EL (cell line): Measurements from ENCODE around the gene BUB3.

ENCODE experiments used
- DNase-seq: peaks from one replicate; pipeline ENCODE4 v3.0.0-alpha.2; 2016

The BUB3 gene

DNA sequence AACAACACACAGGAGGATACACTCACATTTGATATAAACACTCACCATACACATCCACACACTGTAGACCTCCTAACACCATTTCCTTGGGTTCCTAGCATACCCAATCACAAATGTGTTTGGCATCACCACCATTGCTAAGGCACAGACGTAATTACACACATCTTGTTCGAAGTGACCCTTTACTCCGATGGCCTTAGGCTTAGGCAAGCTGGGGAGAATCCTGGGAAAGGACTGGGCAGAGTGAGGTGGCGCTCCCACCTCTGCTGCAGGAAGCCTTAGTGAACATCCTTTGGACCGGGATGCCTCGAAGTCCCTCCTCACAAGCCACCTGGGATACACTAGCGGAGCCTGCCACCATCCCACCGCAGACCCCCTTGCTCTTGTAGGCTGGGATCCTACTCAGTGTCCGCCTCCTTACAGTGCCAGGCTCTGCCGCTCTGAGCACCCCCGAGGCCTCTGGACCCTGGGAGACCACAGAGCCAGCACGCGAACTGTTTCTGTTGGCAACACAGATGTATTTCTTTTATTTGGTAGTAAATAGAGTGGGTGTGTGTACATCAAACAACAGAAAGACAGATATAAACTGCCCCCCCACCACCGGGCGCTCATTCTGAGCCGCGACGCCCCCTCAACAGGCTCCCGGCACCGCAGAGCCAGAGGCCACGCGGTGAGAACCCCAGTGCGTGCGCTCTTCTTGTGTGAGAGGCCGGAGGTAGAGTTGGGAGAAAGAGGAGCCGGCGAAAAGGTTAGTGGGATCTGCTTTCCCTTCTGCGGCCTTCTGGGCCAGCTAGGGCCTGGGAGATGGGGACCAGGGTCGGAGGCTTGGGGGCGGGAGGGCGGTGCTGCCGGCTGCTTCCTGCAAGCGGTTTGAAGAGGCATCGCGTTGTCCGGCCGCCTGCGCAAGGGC is 12.2 kb upstream of the BUB3 start:
- DNase-seq: no peak

DNA sequence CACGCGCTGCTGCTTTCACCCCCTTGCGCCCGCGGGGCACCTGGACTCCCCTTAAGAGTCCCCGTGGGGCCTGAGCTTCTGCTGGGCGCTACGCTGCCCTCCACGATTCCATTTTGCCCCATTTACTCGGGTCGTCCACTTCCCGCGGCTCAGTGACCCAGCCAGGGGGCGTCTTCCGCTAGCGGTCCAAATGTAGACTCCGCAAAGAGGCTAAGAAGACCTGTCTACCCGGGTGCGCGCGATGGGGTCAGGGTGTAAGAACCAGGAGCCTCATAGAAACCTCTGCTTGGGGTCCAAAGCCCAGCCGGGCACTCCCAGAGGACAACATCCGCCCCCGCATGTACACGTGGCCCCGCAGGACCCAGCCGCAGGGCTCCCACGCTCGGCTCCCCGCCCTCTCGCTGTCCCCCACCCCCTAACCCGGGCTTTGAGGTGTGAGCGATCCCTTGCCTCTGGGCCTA is 11.5 kb upstream of the BUB3 start:
- DNase-seq: no peak

DNA sequence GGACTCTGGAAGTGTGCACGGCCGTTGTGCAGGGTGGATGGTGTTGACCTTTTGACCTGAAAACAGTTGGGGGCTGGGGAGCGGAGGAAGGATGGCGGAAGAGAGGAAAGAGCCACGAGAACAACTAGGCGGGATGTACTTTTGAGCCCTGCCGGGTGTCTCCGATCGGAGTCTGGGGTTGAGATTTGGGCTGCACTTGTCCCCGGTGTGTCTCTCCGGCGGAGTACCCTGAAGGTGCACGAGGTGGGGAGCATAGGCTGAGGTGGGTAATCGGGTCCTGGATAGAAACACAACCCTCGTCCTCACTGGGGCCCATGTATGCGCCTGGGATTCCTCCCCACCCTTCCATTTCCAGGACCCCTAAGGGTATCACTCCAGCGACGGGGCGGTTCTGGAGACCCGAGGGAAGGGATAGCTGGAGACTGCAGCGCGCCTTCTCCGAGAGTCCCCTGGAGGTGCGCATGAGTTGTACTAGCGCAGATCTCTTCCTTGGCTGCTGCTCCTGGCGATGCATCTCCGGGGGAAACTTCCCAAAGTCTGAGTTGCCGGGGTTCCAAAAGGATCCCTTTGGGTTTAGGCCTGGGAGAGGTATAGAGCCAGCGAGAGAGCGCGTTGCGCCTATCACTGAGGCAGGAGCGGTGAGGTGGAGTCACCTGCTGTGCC is 10.9 kb upstream of the BUB3 start:
- DNase-seq: no peak

DNA sequence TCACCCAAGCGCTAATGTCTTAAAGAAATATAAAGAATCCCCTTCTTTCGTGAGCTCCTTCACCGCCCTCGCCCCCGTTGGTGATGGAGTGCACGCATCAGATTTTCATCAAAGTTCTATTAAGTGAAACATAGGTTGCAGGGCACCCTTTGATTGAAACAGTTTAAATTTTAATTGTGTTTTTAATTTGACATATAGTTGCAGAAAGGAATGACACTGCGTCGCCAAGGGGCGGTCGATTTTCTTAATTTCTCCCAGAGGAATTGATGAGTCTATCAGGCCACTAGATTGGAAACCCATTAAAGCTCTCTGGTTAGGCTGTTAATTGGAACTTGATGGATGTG is 10.4 kb upstream of the BUB3 start:
- DNase-seq: no peak

DNA sequence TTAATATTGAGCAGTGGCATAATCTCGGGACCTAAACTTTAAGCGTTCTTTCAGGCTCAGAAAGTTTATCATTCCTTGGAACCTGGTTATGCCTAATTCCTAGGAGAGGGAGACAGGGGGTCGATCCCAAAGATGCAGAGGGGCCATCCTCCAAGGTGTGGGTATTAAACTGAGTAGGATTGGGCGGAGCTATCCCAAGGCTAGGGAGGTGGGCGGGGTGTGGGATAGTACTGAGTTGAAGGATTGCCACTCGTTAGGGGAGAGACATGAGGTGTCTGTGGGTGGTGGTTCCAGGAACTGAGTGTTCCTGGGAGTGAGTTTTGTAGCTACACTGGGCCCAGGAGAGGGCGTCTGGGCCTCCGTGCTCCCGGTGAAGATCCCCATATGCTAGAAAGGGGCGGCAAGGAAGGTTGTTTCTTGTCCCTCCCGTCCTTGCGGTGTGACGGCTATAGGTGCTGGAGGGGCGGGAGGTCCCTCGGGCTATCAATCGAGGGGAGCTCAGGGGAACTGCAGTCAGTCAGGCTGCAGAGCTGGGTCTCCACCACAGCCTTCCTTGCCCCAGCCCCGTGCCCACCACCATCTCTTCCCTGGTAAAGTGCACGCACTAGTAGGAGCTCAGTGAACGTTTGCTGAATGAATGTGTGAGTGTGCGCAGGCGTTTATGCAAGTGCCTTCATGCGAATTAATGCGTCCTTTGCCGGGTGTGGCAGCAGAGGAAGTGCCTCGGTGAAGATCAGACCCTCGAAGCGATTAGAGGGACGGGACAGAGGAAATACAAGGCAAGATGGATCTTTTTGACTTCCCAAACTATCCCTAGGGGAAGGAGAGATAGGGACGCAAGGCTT is 9.3 kb upstream of the BUB3 start:
- DNase-seq: no peak

DNA sequence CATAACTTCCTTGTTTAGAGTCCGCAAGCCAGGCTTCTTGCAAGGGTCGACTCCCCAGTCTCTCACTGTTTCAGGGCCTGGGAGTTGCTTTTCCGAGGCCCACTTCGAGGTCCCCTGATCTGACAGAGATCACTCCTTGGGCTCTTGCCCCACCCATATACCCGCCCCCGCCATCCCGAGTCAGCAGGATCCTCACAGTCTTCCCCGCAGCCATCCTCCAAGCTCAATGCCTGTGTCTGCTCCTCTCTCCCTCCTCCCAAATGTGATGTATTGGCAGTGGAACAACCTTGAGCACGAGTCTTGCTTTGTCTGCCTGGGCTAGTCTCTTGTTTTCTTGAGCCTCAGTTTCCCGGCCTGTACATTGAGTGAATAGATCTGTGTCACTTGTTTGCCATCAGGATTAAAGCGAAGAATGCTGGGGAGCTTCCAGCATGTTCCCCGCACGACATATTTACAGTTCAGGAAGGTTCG is 8.6 kb upstream of the BUB3 start:
- no peak for DNase-seq

DNA sequence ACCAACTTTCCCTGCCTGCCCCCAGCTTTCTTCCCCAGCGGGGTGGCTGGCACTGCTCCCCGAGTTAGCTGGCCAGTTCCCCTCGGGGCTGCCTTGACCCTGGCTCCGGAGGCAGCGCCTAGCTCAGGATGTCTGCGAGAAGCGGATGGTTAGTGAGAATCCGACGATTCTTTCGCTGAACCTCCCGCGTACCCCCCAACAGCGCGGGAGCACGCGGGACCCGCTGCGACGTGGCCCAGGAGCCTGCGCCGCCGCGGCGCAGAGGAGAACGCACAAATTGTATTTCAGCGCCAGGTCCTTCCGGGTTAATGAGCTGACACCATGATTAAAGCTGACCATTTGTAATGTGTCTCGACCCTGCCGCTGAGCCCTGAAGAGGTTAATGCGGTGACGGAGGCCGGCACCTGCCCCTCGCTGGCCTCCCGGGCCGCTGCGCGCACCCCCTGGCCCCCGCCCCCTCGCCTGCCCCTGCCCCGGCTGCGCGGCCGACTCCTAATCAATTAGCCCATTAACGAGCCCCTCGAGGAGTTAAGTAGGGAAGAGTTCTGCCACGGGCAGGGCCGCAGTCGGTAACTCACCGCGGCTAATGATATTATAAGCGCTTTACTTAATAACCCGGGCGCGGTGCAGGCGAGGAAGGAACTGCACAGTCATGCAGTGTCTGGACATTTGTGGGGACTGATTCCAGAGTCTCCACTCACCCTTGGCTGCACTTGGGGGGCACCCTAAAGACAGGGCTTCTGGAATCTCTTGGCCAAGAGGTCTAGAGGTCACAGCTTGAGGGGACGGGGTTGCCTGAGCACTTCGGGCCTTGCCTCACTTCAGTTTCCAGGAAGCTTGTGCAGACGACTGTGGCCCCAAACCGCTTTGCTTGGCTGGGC is 7.9 kb upstream of the BUB3 start:
- DNase-seq: no peak

DNA sequence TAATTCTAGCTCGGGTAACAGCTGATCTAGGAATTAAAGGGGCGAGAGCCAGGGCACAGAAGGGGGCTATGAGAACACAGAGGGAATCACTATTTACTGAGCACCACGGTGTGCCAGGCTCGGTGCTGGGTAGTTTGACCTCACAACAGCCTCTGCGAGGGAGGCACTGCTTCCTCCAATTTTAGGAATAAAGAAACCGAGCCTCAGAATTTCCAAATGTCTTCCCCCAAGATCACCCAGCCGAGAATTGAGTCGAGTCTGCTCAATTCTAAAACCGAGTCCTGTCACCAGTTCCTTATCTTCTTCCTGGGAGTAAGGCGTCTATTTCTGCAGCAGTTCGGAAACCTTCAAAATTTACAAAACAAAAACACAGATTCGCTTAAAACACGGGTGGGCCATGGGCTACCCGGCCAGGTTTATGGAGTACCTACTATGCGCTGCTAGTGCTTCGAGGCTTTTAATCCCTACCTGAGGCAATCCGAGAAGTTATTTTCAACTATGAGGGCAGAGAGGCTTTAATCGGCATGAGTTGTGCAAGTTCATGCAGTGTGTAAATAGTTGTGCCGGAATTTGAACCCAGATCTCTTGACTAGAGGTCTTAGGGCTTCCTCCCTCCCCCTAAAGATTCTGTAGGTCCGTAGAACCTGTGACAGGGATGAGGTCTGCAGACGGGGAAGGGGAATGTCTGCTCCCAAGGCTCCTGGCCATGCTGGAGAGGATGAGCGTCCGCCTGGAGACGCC is 7.1 kb upstream of the BUB3 start:
- no peak for DNase-seq

DNA sequence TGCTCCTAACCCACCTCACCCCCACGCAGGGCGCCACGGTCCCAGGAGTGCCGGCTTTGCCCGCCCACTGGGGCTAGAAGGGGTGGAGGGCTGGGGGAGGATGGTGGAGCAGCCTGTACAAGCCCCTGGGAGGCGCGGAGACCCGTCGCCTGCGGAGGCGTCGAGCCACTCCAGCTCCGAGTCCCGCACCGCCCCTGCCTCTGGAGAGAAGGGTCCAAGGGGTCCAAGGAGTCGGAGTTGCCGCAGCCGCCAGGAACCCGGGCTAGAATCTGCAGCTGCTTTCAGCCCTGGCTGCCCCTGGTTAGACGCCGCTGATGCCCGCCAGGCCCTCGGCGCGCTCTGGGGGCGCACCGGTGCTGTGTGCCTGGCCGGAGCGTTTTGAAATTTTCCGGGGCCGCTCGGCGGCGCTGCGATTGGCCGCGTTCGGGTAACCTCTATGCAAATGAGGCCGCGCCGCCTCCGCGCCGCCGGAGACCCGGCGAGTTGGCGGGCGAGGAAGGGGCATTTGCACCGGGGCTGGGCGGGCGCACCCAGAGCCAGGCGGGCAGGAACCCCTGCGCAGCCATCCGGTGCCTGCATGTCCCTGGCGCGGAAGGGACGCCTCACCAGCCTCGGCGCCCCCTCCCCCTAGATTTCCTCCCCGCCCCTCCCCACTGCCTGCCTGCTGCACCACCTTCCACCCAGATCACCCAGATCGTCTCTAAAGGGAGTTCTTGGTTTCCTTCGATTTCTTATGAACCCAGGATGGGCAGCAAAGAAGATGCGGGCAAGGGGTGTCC is 6.4 kb upstream of the BUB3 start, which contains the start of gene HMX2:
HMX2 (plus strand) TSS at position 502 of the 779 bp plus-strand sequence; CDS start at position 745, 243 bp downstream.
- no peak for DNase-seq

DNA sequence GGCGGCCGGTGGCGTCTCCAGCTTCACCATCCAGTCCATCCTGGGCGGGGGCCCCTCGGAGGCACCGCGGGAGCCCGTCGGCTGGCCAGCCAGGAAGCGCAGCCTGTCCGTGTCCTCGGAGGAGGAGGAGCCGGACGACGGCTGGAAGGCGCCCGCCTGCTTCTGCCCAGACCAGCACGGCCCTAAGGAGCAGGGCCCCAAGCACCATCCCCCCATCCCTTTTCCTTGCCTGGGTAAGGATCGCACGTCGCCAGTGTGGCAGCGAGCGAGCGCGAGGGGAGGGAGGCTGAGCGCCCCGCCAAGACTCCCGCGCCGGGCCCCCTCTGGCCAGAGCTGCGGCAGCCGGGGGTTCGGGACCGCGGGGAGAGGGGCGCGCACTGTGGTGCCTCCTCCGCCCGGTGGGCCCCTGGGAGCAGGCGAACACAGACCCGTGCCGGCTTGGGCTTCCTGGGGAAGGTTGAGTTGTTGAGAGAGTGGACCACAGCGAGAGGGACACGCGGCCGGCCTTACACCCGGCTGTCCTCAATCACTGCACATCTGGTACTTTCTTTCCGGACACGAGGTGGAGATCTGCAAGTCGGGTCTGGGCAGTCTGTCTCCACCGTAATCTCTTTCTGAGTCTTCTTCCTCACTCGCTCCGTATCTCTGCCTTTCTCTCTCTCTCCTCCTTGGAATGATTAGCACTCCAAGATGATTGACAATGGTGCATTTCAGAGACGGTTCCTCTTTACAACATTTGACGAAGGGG is 5.6 kb upstream of the BUB3 start:
- no peak for DNase-seq

DNA sequence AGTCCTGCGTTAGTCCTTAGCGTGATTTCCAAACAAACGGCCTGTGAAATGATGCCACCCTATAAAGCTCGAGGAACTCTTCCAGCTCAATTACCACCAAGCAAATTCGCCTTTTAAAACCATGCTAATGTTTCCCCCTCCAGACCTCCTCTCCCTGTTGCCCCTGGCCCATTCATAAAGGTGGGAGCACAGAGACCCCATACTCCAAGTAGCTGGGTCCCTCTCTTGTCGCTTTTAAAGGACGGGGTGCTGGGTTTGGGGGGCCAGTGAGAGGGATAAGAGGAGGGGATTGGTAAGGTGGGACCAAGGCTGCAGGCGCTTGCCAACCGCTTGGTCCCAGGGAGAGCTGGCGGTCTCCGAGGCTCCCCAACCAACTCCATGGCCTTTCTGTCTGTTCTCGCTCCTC is 5.0 kb upstream of the BUB3 start:
- DNase-seq: no peak

DNA sequence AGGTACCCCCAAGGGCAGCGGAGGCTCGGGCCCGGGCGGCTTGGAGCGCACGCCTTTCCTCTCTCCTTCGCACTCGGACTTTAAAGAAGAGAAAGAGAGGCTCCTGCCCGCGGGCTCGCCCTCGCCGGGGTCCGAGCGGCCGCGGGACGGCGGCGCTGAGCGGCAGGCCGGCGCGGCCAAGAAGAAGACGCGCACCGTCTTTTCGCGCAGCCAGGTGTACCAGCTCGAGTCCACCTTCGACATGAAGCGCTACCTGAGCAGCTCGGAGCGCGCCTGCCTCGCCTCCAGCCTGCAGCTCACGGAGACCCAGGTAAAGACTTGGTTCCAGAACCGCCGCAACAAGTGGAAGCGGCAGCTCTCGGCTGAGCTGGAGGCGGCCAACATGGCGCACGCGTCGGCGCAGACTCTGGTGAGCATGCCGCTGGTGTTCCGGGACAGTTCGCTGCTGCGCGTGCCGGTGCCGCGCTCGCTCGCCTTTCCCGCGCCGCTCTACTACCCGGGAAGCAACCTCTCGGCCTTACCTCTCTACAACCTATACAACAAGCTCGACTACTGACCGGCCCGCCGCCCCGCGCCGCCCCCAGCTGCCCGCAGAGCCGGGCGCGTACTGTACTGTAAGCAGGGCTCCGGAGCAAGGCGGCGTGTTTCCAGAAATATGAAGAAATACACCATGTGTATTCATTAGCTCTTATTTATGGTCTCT is 4.5 kb upstream of the BUB3 start:
- DNase-seq: peak; percentile 39

DNA sequence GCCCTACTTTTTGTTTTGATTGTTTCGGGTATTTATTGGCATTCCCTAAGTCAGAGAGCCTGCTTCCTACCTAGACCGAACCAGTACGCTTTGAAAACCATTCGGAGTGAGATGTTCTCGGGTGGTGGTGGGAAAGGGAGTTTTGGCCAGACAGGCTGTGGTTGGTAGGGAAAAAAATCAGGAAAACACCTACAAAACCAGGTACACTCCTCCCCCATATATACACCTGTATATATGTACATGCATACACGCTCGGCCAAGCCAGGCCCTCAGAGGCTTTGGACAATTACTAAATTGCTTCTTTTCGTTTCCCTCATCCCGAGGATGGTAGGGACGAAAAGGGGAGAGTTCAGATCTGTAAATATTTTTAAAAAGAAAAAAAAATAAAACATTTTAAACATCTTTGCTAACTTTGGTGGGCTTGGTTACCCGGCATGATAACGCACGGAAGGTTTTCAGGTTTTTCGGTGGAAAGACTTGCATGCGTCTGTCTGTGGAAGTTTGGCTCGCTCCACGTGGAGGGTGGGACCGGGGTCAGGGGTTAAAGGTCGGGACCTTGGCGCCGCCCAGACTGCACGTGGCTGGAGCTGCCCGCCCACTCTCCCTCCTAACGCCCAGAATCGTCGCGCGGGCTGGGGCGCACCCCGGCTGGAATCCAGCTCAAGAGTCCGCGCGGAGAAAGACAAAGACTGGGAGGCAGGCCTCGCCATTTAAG is 3.8 kb upstream of the BUB3 start:
- no peak for DNase-seq

DNA sequence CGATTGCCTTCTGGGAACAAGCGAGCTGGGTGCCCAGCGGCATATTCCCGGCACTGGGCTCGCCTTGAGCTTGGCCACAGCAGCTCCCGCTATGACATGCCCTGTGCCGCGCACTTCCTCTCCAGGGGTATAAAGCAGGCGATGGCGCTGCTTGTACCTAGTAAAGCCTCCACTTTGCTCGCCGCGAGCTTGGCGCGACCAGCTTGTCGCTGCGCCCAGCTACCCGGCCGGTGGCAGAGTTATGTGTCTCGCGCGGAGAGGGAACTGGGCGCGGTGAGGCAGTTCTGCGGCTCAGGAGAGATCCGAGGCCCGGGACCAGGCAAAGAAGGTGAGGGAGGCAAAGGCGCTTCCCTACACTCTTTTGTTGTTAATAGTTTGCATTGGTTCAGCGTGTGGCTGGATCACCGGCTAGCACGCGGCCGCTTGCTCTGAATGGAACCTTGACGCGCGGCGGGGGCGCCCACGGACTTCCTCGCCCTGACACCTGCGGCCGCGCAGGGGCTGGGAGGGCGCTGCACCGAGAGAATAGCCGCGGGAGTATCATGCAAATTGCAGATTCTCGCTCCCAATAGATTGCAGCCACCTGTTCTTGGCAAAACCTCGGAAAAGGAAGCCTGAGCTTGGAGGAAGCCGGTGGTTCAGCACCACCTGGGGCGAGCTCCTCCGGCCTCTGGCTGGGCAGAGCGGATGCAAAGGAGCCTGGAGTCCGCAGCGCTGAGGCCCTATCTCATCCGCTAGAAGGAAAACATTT is 3.0 kb upstream of the BUB3 start:
- peak; percentile 29 for DNase-seq

DNA sequence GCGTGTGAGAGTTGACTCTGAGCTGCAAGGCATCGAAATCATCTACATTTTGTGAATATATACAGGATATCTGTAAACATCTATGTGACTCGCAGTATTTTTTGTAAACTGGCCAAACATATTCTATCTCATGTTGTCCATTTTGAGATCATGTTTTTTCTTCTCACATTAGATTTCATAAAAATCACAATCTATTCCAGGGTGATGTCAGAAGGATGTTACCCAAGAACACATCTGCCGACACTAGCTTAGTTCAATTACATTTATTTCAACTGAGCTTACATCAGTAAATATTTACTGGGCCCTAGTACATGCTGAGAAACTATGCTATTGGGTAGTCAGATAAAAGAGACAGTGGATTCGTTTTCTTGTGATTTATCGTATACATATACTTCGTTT is 2.5 kb upstream of the BUB3 start:
- DNase-seq: no peak

DNA sequence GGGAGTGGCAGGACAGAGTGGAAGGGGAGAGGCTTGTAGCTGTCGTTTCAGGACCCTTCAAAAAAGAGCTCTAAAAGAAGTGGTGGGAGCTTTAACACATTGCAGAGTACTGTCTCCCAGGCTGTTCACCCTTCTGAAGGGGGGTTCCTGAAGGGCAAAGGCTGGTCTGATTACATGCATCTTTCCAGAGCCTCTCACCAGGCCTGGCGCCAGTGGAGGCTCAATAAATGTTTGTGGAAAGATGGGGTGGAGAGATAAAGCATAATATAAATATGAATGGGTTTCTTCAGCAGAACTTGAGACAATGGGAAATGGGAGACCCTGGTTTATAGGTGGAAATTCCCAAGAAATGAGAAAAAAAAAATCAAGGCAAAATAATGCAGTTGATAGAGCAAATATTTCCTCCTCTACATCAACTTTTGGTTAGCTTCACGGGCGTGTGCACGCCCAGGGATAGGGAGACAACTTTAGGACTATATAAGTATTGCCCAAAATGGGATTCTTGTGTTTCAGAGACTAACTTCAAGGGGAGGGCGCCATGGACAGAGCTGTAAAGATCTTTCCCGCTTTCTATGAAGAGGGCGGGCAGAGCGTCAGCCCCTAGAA is 613 bp upstream of the BUB3 start:
- DNase-seq: no peak
